Activated naive CD4-positive, alpha-beta T cell treated with anti-CD3 and anti-CD28 coated beads for 36 hours (primary cell): ENCODE results near the gene COL4A2. TPM values are rescaled to one million over a fixed set of nuclear protein-coding genes. Genes with fewer than 3 reads are reported as not detected.
A peak's percentile ranks its signal among the peaks of the same experiment; 100 is the strongest.

Experiments
- CTCF ChIA-PET: fragments of 350-600 bp; sonication (Branson Sonifier 250); formaldehyde crosslinking; loops from one replicate; lab custom pipeline; 2021; ENCODE audit warnings: antibody characterized with exemption; lab: Charles Lee
- DNase-seq: peaks from one replicate; pipeline ENCODE4 v3.0.0-alpha.2; 2020
- H3K27ac Mint-ChIP-seq: one replicate; pipeline ENCODE4 v1.8.0; 2021; ENCODE audit warnings: mild to moderate bottlenecking, mixed read lengths
- H3K27me3 Mint-ChIP-seq: one replicate; pipeline ENCODE4 v1.8.0; 2021; ENCODE audit warnings: low read depth, mixed read lengths
- H3K36me3 Mint-ChIP-seq: one replicate; pipeline ENCODE4 v1.8.0; 2021; ENCODE audit warnings: low read depth, mixed read lengths
- H3K4me1 Mint-ChIP-seq: one replicate; pipeline ENCODE4 v1.8.0; 2021; ENCODE audit warnings: low read depth, mixed read lengths
- H3K4me3 Mint-ChIP-seq: one replicate; pipeline ENCODE4 v1.8.0; 2021; ENCODE audit warnings: mild to moderate bottlenecking, moderate library complexity, mixed read lengths
- H3K9me3 Mint-ChIP-seq: one replicate; pipeline ENCODE4 v1.8.0; 2021; ENCODE audit warnings: mixed read lengths
- intact Hi-C: fragments of 100-400 bp; cut with micrococcal nuclease; formaldehyde crosslinking; loops from one replicate; pipeline ENCODE4 v1.15.1; 2023
- total RNA-seq, 2 experiments: library from RNA; stranded (reverse); gene quantifications; one replicate each; pipeline ENCODE4 v1.2.3, GENCODE V29; 2021

Gene COL4A2
- total RNA-seq, 2 experiments from 2014 or later = not detected

DNA sequence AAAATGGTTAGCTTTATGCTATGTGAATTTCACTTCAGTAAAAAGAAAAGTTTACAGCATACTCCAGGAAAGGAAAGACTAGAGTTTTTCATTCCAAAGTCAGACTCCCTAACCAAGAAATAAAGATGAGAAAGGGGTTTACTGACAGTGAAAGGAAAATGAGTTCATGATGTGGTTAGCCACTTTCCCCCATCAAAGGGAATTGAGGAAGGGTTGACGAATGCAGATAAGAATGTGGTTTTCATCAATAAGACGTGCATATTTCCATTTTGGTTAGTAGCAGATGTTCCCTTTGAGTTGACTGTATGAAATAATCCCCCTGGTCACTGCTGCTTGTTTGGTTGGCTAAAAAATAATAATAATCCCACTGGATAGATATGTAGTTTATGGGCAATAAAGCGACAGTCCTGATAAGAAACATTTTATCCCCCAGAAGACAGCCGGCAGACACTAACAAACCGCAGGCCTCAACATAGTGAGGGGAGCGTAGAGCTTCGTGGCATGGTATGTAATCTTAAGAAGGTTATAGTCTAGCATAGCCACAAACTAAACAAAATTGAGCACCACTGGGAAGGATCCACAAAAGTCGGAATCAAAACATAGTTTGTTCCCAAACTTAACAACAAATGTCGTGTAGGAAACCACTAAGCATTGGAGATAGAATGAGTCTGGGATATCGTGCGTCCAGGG, 114.8 kb downstream of the COL4A2 start:
- peak; percentile 51 for DNase-seq
- Mint-ChIP-seq H3K36me3 (no peaks in the 10 kb centered on the region), H3K9me3 (no peaks in the 10 kb centered on the region), H3K4me3 (no peak overlapping the region), H3K27me3 (peaks cover 87% of the 10 kb centered on the region), H3K27ac (no peak overlapping the region), H3K4me1 (peaks cover 23% of the 10 kb centered on the region)
- intact Hi-C loops = loop anchor here (1.0 to 5.0 kb wide), 3 partner anchors 284 to 1260 kb away; partner anchors contain the start of gene IRS2
- CTCF ChIA-PET = interaction anchor here (0.9 kb wide), 1 partner anchor 34 kb away, joined by 3 read pairs; no protein-coding TSS in a partner anchor

DNA sequence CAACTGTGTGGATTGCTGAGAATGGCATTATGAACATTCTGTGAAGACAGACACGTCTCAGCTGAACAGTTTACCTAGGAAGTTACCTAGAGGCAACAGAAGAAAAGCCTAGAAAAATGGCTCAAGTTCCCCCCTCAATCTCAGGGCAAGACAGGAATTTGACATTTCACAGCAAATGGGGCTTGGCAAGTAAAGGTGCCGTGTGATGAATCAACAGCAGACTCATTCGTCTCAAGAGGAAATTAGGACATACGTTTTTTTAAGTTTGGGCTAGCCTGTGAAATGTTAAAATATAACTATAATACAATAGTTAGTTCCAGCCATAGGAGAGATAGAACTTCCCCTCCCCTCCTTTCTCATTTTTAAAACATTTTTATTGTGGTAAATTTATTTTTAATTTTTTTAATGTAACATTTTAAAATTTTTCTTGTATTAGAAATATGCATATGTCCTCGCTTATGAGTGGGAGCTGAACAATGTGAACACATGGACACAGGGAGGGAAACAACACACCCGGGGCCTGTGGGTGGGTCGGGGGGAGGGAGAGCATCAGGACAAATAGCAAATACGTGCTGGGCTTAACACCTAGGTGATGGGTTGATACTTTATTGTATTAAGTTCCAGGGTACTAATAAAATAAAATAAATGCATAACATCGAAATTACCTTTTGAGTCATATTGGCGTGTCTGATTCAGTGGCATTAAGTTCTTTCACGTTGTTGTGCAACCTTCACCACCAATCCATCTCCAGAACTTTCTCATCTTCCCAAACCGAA, 116.0 kb downstream of the COL4A2 start:
- peaks cover 82% of the 10 kb centered on the region for H3K27me3 Mint-ChIP-seq
- H3K27ac Mint-ChIP-seq = no peak overlapping the region
- peaks cover 23% of the 10 kb centered on the region for H3K4me1 Mint-ChIP-seq
- no peaks in the 10 kb centered on the region for H3K9me3 Mint-ChIP-seq
- no peak overlapping the region for H3K4me3 Mint-ChIP-seq
- DNase-seq = no peak
- intact Hi-C loops = loop anchor here (5.0 kb wide), 2 partner anchors 636 to 1261 kb away; partner anchors contain the start of gene IRS2
- CTCF ChIA-PET = no interaction called here
- no peaks in the 10 kb centered on the region for H3K36me3 Mint-ChIP-seq

DNA sequence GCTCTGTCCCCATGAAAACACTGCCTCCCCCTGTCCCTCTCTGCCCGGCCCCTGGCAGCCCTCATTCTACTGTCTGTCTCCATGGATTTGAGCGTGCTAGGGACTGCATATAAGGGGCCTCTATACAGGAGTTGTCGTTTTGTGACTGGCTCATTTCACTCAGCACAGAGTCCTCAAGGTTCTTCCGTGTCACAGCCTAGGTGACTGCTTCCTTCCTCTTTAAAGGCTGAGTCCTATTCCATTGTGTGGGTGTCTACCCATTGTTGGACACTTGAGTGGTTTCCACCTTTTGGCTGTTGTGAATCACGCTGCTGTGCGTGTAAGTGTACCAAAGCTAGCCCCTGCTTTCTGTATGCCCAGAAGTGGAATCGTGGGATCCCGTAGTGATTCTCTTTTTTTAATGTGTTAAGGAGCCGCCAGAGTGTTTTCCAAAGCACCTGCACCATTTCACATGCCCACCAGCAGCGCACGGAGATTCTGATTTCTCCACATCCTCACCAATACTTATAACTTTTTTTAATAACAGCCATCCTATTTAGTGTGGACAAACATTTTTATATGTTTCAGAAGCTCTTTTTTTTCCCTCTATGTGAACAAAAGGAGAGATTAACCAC, 116.7 kb downstream of the COL4A2 start:
- CTCF ChIA-PET = interaction anchor here (0.7 kb wide), 1 partner anchor 267 kb away, joined by 3 read pairs; no protein-coding TSS in a partner anchor
- intact Hi-C loops = loop anchor here (5.0 kb wide), 2 partner anchors 636 to 1261 kb away; partner anchors contain the start of gene IRS2
- Mint-ChIP-seq H3K4me1 (peaks cover 23% of the 10 kb centered on the region), H3K27me3 (peaks cover 81% of the 10 kb centered on the region), H3K4me3 (no peak overlapping the region), H3K27ac (no peak overlapping the region), H3K9me3 (no peaks in the 10 kb centered on the region), H3K36me3 (no peaks in the 10 kb centered on the region)
- DNase-seq = no peak

DNA sequence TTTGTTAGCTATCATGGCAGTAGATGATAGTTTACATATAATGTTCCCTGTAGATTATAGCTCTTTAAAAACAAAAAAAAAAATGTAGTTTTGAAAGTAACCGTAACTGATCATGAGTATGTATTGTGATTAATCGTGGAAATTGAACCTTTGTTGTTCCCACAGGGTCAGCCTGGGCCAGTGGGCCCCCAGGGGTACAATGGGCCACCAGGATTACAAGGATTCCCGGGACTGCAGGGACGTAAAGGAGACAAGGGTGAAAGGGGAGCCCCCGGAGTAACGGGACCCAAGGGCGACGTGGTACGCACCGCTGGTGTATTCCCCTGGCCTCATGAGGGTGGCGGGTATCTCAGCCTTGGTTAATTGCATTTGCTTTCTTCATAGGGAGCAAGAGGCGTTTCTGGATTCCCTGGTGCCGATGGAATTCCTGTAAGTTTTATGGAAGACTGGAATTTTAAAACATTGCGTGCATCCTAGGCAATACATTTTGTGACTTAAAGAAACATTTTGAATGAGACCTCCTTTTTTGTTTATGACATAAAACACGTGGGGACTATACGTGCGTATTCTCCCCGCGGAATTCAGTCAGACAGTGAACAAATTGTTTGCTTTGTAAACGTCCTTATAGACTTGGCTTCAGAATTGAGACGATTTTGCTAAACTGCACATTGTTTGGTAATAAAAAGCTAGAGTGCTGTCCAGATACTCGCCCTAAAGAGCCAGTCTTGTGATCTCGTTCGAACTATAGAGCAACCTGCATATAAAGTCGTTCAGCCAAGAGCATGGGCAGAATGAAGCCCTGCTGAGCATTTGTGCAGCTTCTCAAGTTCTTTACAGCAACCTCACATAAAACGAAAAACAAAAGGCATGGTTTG, 117.7 kb downstream of the COL4A2 start:
- H3K27ac Mint-ChIP-seq = no peak overlapping the region
- CTCF ChIA-PET = interaction anchor here (0.7 kb wide), 1 partner anchor 268 kb away, joined by 3 read pairs; no protein-coding TSS in a partner anchor
- no peak for DNase-seq
- H3K4me1 Mint-ChIP-seq = peaks cover 23% of the 10 kb centered on the region
- H3K4me3 Mint-ChIP-seq = no peak overlapping the region
- no peaks in the 10 kb centered on the region for H3K36me3 Mint-ChIP-seq
- H3K27me3 Mint-ChIP-seq = peaks cover 77% of the 10 kb centered on the region
- H3K9me3 Mint-ChIP-seq = no peaks in the 10 kb centered on the region
- intact Hi-C loops = loop anchor here (5.0 kb wide), 2 partner anchors 638 to 1263 kb away; partner anchors contain the start of gene IRS2

DNA sequence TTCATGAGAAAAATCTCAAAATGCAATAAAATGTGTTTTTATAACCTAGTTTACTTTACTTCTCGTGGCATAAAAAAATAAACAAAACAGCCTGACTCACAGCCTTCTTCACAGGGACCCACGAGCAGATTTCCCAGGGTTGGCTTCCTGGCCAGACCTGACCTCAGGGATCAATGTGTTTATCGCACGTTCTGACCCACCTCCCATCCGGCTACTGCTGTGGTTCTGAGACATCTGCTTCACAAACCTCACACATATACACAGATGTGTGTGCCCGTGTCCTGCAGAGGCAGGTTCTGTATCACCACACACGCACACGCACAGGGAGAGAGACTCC, 118.3 kb downstream of the COL4A2 start:
- CTCF ChIA-PET = no interaction called here
- Mint-ChIP-seq H3K36me3 (no peaks in the 10 kb centered on the region), H3K27ac (no peak overlapping the region), H3K4me3 (no peak overlapping the region), H3K27me3 (peaks cover 72% of the 10 kb centered on the region), H3K9me3 (no peaks in the 10 kb centered on the region), H3K4me1 (peaks cover 23% of the 10 kb centered on the region)
- intact Hi-C loops = no loop called here
- DNase-seq = no peak

DNA sequence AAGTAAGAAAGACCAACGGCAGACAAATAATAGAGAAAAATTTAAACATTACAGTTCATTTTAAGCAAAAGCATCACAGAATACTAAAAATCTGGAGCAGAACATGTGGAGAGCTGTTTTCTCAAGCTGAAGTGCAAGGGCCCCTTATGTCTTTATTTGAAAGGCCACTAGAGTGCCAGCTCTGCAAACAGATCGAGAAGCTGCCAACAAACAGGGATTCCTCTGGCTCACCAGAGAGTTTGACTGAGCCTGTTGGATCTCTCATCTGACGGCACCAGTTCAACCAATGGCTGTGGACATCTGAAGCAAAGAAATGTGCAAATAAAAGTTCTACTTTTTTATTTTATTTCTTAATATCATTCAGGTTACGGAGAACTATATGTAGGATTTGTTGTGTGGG, 119.7 kb downstream of the COL4A2 start:
- H3K9me3 Mint-ChIP-seq = no peaks in the 10 kb centered on the region
- CTCF ChIA-PET = interaction anchor here (0.6 to 1.1 kb wide), 3 partner anchors 29 to 778 kb away, joined by 3 to 5 read pairs (median 3); no protein-coding TSS in a partner anchor
- H3K36me3 Mint-ChIP-seq = no peaks in the 10 kb centered on the region
- no peak overlapping the region for H3K27ac Mint-ChIP-seq
- intact Hi-C loops = no loop called here
- DNase-seq = no peak
- H3K4me3 Mint-ChIP-seq = no peak overlapping the region
- peaks cover 13% of the 10 kb centered on the region for H3K4me1 Mint-ChIP-seq
- peaks cover 72% of the 10 kb centered on the region for H3K27me3 Mint-ChIP-seq

DNA sequence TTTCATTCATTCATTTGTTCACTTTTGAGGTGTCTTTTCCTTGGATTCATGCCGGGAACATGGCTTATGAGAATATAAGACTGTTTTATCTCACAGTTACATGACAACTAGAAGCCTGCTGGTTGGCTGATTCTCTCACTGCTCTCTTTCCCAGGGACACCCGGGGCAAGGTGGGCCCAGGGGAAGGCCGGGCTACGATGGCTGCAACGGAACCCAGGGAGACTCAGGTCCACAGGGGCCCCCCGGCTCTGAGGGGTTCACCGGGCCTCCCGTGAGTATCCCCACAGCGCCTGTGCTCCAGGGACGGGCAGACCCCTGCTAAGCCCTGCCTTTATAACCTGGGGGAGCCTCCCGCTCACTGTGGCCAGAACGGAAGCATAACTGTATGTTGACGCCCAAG, 121.2 kb downstream of the COL4A2 start:
- CTCF ChIA-PET = no interaction called here
- H3K27me3 Mint-ChIP-seq = peaks cover 65% of the 10 kb centered on the region
- H3K27ac Mint-ChIP-seq = no peak overlapping the region

DNA sequence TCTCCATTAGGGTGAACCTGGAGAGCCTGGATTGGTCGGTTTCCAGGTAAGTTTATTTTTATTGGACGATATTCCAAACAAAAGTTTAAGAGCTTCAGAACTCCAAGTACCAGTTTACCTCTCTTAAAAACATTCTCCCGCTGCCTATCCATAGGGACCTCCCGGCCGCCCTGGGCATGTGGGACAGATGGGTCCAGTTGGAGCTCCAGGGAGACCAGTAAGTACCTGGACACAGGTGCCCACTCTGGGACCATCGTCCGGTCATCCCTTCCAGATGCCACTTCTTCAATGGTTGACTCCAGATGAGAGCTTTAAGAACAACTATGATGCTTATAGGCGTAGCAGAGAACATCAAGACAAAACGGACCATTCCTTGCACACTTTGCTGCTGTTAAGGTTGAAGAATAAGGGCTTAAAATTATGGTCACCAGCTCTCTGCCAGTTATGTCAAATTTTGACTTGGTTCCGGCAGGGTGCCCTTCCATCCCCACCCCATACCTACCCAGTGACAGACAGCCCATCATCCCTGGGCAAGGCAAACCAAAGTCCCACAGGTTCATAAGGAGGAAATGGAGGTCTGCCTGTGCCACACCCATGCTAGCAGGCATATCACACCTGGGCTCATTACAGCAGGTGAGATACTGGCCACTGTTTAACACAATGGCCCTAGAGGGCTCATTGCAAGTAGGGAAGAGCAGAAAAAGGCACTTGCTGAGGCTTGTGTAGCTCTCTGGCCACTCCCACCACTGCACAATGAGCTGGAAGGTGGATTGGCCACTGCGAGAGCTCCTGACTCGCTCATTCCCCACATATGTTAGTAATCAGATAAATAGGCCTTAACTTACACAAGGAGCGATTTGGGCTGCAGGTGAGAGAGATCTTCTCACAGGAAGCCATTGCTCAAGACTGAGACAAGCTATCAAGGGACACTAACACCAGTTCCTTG, 123.6 kb downstream of the COL4A2 start:
- Mint-ChIP-seq H3K27me3 (peaks cover 59% of the 10 kb centered on the region), H3K4me3 (no peak overlapping the region), H3K4me1 (no peaks in the 10 kb centered on the region), H3K9me3 (no peaks in the 10 kb centered on the region), H3K36me3 (no peaks in the 10 kb centered on the region), H3K27ac (no peak overlapping the region)
- intact Hi-C loops = no loop called here
- no peak for DNase-seq
- CTCF ChIA-PET = no interaction called here

More for the DNA sequence above, 121.2 kb downstream of the COL4A2 start:
- Mint-ChIP-seq H3K4me3 (no peak overlapping the region), H3K36me3 (no peaks in the 10 kb centered on the region), H3K9me3 (no peaks in the 10 kb centered on the region), H3K4me1 (peaks cover 2% of the 10 kb centered on the region)
- DNase-seq = no peak
- intact Hi-C loops = no loop called here

DNA sequence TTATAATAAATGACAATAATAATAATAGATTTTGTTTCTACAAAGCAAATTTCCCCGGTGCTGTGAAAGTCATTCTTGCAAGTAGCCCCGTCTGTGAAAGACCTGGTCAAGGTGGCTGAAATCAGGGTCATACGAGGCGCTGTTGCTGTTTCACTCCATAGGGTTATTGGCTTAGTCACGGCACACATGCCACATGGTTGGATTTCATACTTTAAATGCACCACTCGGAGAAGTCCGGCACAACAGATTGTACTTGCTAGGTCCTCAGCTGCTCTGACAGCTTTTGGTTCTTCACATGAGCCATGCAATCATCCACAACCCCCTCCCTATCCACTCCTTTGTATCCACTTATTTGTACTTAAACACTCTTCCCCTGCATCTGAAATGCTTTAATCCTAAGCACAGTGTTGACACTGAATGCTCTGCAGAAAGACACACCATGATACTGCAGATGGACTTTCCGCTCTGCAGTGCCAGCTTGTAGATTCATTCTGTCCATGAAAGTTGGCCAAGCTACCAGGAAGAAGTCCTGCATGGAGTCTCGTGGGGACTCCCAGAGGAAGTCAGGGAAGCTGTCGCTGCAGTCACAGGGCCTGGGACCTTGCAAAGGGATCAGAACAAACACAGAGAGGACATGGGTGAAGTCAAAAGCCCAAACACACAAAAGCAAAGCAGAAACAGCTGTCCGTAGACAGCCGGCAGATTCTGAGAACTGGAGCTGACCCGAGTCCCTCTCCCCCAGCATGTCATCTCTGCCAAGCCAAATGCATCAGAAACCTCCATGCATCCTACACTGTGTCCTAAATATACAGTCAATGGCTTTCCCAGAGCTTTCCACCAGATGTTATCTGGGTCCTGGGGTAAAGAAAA, 124.6 kb downstream of the COL4A2 start:
- H3K9me3 Mint-ChIP-seq = no peaks in the 10 kb centered on the region
- no peak for DNase-seq
- no peaks in the 10 kb centered on the region for H3K36me3 Mint-ChIP-seq
- no peak overlapping the region for H3K27ac Mint-ChIP-seq
- peaks cover 55% of the 10 kb centered on the region for H3K27me3 Mint-ChIP-seq
- H3K4me1 Mint-ChIP-seq = no peaks in the 10 kb centered on the region
- intact Hi-C loops = no loop called here
- H3K4me3 Mint-ChIP-seq = no peak overlapping the region
- CTCF ChIA-PET = no interaction called here

DNA sequence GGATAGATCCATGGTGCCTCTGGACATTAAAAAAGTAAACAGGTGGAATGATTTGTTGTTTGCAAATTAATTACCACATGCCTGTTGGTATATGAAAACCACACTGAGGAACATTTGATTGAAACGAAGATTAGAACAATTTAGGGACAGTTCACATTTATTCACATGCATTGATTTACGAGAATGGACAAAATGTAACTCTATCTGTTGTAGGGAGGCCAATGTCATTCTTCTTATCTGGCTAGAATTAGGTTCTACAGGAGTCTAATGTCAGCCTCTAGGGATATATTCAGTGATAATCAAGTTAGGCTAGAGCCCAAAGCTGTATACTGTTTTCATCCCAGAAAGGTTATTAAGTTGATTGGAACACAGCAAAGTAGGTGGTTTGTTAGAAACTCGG, 125.4 kb downstream of the COL4A2 start:
- CTCF ChIA-PET = no interaction called here
- Mint-ChIP-seq H3K4me3 (no peak overlapping the region), H3K4me1 (no peaks in the 10 kb centered on the region), H3K27me3 (peaks cover 58% of the 10 kb centered on the region), H3K9me3 (no peaks in the 10 kb centered on the region), H3K27ac (no peak overlapping the region), H3K36me3 (no peaks in the 10 kb centered on the region)
- DNase-seq = no peak
- intact Hi-C loops = no loop called here
